Measurements from ENCODE around the gene PIGR.

- TF ChIP-seq, protein P1, sequence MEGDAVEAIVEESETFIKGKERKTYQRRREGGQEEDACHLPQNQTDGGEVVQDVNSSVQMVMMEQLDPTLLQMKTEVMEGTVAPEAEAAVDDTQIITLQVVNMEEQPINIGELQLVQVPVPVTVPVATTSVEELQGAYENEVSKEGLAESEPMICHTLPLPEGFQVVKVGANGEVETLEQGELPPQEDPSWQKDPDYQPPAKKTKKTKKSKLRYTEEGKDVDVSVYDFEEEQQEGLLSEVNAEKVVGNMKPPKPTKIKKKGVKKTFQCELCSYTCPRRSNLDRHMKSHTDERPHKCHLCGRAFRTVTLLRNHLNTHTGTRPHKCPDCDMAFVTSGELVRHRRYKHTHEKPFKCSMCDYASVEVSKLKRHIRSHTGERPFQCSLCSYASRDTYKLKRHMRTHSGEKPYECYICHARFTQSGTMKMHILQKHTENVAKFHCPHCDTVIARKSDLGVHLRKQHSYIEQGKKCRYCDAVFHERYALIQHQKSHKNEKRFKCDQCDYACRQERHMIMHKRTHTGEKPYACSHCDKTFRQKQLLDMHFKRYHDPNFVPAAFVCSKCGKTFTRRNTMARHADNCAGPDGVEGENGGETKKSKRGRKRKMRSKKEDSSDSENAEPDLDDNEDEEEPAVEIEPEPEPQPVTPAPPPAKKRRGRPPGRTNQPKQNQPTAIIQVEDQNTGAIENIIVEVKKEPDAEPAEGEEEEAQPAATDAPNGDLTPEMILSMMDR (conservative IDR thresholded peaks at IDR 0.05; ENCODE audit: low read length), result no peak
- no peak for TF ChIP-seq EZH2phosphoT487 (IDR thresholded peaks at IDR 0.05; ENCODE audit: borderline replicate concordance, low read depth, low read length)
These were observed 54.9 kb downstream of the PIGR start for GRCh38 chr1:206891412-206891811.
